Measurements from ENCODE around the gene FXYD6. TPM values are rescaled to one million over a fixed set of nuclear protein-coding genes. Genes with fewer than 3 reads are reported as not detected.

The FXYD6 gene
- total RNA-seq, 2 donors from 2014 or later = 0.62 TPM; not detected in 1

DNA sequence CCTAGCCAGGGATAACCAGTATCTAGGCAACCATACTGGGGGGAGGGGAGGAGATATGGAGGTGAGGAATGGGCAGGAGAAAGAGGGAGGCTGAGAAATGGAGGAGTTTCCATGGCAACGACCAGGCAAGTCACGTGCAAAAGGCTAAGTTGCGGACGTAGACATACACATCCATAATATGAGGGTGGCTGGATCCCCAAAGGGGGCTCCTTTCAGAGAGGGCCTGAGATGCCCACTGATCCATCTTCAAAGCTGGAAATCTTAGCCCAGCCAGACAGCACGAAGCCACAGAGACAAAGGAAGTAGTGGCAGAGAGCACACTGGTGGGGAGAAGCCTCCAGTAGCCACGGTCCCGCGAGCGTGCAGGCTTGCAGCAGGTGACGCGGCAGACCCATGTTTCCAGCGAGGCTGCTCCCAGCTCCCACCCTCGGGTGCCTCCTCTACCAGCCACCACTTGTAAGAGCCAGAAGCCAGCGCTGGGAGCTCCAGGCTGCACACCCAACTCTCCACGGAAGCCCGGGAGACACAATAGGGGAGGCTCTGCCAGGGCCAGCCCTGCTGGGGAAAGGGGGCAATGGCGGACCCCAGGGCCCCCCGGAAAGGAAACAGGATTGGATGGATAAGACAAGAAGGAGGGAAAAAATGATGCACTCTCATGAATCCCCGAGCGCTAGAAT is 938 bp downstream of the FXYD6 start:
- peak; percentile 72 for ATAC-seq
- Mint-ChIP-seq H3K36me3 (ENCODE audit: low read depth) (peaks cover 4% of the 10 kb centered on the region), H3K4me3 (peak overlapping the region; percentile 94), H3K27ac (no peak overlapping the region), H3K4me1 (peaks cover 35% of the 10 kb centered on the region), H3K27me3 (peaks cover 85% of the 10 kb centered on the region)
- no peak for DNase-seq
- no peaks in the 10 kb centered on the region for H3K9me3 ChIP-seq (ENCODE audit: control insufficient read depth, low read length, poor library complexity, severe bottlenecking)

GRCh38 chr11:117874910-117875381 is 1.5 kb downstream of the FXYD6 start:
- no peak for ATAC-seq

DNA sequence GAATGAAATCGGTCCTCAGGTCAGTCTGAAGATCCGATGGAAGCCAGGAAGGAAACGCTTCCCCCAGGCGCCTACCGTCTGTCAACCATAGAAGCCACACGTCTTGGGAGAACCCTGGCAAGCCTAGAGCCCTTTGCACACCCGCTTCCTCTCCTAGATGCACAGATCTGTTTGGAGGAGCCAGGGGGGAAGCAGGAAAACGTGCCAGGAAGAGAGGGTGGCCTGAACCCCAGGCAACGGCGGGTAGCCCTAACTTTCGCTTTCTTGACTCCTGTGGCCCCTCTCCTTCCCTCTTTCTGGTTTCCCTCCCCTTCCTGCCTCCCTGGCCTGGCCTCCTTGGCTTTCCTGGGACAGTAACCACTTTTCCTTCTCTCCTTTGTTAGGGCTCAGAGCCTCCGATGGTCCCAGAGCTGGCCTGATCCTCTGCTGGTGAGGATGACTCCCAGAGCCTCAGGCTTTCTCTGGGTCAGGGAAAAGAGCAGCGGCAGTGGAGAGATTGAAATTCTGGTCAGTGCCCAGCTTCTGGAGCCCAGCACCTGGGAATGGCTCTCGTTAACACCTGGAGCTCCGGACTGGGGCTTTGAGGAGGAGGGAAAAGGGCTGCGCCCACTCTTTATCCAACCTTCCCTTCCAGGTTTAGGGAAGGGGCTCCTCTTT is 2.1 kb downstream of the FXYD6 start:
- no peak for ATAC-seq
- Mint-ChIP-seq H3K27me3 (peaks cover 78% of the 10 kb centered on the region), H3K4me3 (peak overlapping the region; percentile 94), H3K4me1 (peaks cover 32% of the 10 kb centered on the region), H3K36me3 (ENCODE audit: low read depth) (peaks cover 4% of the 10 kb centered on the region), H3K27ac (no peak overlapping the region)
- DNase-seq = no peak
- no peaks in the 10 kb centered on the region for H3K9me3 ChIP-seq (ENCODE audit: control insufficient read depth, low read length, poor library complexity, severe bottlenecking)

More at GRCh38 chr11:117874910-117875381, 1.5 kb downstream of the FXYD6 start:
- no peak for DNase-seq
- Mint-ChIP-seq H3K4me1 (peaks cover 32% of the 10 kb centered on the region), H3K27me3 (peaks cover 79% of the 10 kb centered on the region), H3K27ac (no peak overlapping the region), H3K4me3 (peak overlapping the region; percentile 94), H3K36me3 (ENCODE audit: low read depth) (peaks cover 4% of the 10 kb centered on the region)
- H3K9me3 ChIP-seq (ENCODE audit: control insufficient read depth, low read length, poor library complexity, severe bottlenecking) = no peaks in the 10 kb centered on the region

DNA sequence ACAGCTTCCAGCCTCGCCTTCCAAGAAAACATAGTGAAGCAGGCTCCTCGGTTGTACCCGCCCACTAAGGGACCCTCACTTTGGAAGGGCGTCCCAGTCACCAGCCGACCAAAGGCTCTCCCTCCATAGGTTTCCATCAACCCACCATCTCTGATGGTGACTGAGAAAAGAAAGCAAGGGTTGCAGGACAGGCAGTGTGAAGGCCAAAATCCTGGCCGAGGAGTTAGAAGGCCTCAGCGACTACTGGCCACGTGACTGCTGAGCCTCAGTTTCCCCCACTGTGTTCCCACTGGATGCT is 2.7 kb downstream of the FXYD6 start:
- H3K4me1 Mint-ChIP-seq = peaks cover 32% of the 10 kb centered on the region
- H3K9me3 ChIP-seq (ENCODE audit: control insufficient read depth, low read length, poor library complexity, severe bottlenecking) = no peaks in the 10 kb centered on the region
- no peak overlapping the region for H3K27ac Mint-ChIP-seq
- no peak overlapping the region for H3K4me3 Mint-ChIP-seq
- DNase-seq = no peak
- no peak for ATAC-seq
- H3K27me3 Mint-ChIP-seq = peaks cover 73% of the 10 kb centered on the region
- peaks cover 4% of the 10 kb centered on the region for H3K36me3 Mint-ChIP-seq (ENCODE audit: low read depth)

DNA sequence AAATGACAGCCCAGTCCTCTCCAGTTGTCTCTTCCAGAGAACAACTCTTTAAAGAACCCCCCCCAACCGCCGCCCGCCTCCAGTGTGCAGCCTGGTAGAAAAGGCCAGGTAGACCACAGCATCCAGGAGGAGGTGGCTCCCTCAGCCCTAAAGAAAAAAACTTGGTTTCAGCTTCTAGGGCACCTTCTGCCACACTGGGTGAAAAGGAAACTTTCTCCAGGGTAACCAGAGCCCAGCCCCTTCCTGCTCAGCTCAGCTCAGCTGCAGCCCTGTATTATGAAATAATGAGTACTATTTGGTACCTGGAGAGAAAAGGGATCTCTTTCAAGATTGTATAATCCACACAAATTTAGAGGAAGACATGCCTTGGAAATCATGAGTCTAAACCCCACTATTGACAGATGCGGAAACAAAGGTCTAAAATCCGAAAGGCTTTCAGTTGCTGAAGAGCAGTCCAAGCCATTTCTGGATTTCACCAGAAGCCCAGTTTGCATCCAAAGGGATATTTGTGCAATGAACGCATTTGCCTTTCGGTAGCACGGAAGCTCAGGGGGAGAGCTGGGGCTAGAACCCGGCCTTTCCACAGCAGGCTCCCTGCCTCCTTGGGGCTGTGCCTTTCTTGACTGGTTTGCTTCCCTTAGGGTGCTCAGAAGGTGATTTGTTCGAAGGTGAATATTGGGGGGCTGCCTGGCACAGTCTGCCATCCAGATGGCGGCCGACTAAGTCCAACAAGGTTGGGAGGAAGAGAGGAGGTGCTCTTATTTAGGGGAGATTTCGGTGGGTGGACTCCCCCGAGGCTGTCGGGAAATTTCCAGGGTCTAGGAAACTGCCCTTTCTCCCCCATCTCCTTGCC is 3.3 kb downstream of the FXYD6 start:
- H3K4me1 Mint-ChIP-seq = peaks cover 32% of the 10 kb centered on the region
- ATAC-seq (no peak), DNase-seq (no peak)
- H3K27me3 Mint-ChIP-seq = peaks cover 72% of the 10 kb centered on the region
- no peaks in the 10 kb centered on the region for H3K9me3 ChIP-seq (ENCODE audit: control insufficient read depth, low read length, poor library complexity, severe bottlenecking)
- peak overlapping the region; percentile 56 for H3K4me3 Mint-ChIP-seq
- no peak overlapping the region for H3K27ac Mint-ChIP-seq
- peaks cover 4% of the 10 kb centered on the region for H3K36me3 Mint-ChIP-seq (ENCODE audit: low read depth)

GRCh38 chr11:117872420-117872961 is 4.0 kb downstream of the FXYD6 start:
- DNase-seq (no peak), ATAC-seq (no peak)
- Mint-ChIP-seq H3K4me3 (no peak overlapping the region), H3K36me3 (ENCODE audit: low read depth) (peaks cover 4% of the 10 kb centered on the region), H3K4me1 (peaks cover 32% of the 10 kb centered on the region), H3K27ac (no peak overlapping the region), H3K27me3 (peaks cover 72% of the 10 kb centered on the region)
- no peaks in the 10 kb centered on the region for H3K9me3 ChIP-seq (ENCODE audit: control insufficient read depth, low read length, poor library complexity, severe bottlenecking)

DNA sequence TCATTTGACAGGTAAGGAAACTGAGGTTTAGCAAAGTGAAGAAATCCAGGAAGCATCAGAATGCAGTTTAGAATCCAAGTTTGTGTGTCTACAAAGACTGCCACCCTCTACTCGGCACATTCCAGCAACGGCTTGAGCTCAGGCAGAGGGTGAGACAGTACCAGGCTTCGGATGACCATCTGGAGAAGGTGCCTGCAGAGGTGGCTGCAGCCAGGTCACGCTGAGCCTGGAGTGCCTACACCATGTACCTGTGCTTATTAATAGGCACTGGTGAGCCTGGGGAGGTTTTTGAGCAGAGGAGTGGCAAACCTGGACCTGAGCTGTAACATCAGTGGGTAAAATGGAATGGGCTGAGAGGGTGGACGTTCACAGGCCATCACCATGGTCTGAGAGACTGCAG is 4.7 kb downstream of the FXYD6 start:
- H3K27ac Mint-ChIP-seq = no peak overlapping the region
- peaks cover 4% of the 10 kb centered on the region for H3K36me3 Mint-ChIP-seq (ENCODE audit: low read depth)
- no peak for ATAC-seq
- H3K4me3 Mint-ChIP-seq = no peak overlapping the region
- H3K9me3 ChIP-seq (ENCODE audit: control insufficient read depth, low read length, poor library complexity, severe bottlenecking) = no peaks in the 10 kb centered on the region
- H3K27me3 Mint-ChIP-seq = peaks cover 72% of the 10 kb centered on the region
- no peak for DNase-seq
- H3K4me1 Mint-ChIP-seq = peaks cover 30% of the 10 kb centered on the region

- no peaks in the 10 kb centered on the region for H3K9me3 ChIP-seq (ENCODE audit: control insufficient read depth, low read length, poor library complexity, severe bottlenecking)
- Mint-ChIP-seq H3K4me1 (peaks cover 27% of the 10 kb centered on the region), H3K27me3 (peaks cover 74% of the 10 kb centered on the region), H3K27ac (no peak overlapping the region), H3K4me3 (no peak overlapping the region), H3K36me3 (ENCODE audit: low read depth) (peaks cover 4% of the 10 kb centered on the region)
- no peak for DNase-seq
- ATAC-seq = no peak
These were observed 5.3 kb downstream of the FXYD6 start for GRCh38 chr11:117871160-117871559.

DNA sequence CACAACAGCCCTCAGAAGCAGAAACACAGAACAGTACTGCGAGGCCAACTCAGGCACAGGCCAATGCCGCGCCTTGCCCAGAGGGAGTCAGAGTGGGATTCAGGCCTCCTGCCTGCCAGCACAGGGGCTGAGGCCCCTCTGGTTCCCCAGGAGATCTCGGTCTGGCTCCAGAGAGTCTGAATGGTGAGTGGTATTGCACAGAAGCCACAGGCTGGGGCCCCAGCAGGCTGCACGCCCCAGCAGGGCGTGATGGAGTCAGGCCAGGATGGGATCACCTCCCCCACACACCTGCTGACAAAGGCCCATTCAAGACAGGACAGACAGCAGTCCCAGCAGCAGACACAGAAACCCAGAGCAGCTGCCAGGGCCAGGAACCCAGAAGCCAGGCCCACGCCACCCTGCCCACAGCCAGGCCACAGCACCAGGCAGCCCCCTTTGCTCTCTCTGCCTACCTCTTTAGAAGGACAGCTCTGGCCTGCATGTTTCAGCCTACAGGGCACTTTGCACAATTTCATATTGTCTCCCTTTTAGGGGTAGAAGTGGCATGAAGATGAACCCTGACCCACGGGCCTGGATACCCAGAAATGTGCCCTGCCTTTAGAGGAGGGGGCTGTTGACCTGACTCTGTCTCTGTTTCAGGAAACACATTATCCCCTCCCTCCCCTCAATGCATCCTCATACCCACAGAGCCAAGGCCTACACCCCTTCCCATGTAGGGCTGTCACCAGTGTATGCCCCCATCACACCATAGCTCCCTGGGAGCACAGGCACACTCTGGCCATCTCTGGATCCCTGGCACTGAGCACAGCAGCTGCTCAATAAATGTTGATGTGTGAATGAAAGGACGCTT is 6.1 kb downstream of the FXYD6 start:
- H3K4me1 Mint-ChIP-seq = peaks cover 22% of the 10 kb centered on the region
- no peak overlapping the region for H3K27ac Mint-ChIP-seq
- no peak overlapping the region for H3K4me3 Mint-ChIP-seq
- DNase-seq (no peak), ATAC-seq (no peak)
- H3K9me3 ChIP-seq (ENCODE audit: control insufficient read depth, low read length, poor library complexity, severe bottlenecking) = no peaks in the 10 kb centered on the region
- peaks cover 6% of the 10 kb centered on the region for H3K36me3 Mint-ChIP-seq (ENCODE audit: low read depth)
- peaks cover 73% of the 10 kb centered on the region for H3K27me3 Mint-ChIP-seq

DNA sequence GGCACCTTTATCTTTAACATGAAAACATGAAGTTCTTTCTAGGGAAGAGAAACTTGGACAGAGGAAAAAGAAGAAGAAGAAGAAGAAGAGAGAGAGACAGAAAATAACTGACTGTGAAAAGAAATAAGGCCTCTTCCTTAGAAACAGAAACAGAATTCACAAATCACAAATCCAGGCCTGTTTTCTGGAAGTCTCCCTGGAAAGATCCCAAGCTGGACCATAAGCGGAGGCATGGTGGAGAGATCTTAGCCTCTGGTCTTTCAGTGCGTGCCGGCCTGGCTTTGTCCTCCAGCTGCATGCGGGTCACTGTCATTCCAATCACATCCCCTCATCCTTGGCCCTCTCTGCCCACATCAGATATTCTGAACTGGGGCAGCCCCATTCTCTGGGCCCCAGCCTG is 6.9 kb downstream of the FXYD6 start:
- peaks cover 69% of the 10 kb centered on the region for H3K27me3 Mint-ChIP-seq
- ATAC-seq (no peak), DNase-seq (no peak)
- H3K9me3 ChIP-seq (ENCODE audit: control insufficient read depth, low read length, poor library complexity, severe bottlenecking) = no peaks in the 10 kb centered on the region
- no peak overlapping the region for H3K4me3 Mint-ChIP-seq
- H3K27ac Mint-ChIP-seq = no peak overlapping the region
- peaks cover 19% of the 10 kb centered on the region for H3K4me1 Mint-ChIP-seq
- peaks cover 5% of the 10 kb centered on the region for H3K36me3 Mint-ChIP-seq (ENCODE audit: low read depth)

DNA sequence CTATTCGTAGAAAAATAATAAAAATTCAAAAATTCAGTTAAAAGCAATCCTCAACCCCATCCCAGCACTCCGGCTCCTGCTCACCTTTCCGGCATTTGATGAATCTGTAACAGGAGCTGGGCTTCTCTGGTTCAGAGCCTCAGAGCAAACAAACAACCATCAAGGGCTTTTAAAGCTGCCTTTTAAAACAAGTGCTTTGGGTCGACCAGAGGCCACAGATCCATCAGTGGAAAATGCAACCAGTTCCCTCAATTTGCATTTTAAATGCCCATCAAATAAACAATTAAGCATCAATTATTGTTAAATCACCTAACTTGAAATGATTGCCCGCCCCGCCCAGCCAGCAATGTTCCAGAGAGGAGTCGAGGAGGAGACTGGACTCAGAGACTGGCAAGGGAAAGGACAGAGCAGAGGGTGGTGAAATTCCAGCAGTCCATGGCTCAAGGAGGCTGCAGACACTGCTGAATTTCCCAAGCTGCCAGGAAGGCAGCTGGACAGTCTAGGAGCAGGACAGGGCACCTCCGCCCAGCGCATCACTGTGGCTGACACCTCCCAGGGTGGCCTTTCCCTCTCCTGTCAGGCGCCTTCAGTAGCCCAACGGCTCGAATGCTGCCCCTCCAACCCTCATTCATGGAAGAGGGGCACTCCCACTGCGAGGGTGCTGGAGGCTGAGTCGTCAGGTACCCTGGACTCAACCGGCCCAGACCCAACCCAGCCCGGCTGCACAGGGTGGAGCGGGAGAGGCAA is 7.5 kb downstream of the FXYD6 start:
- no peak overlapping the region for H3K27ac Mint-ChIP-seq
- H3K4me1 Mint-ChIP-seq = peaks cover 17% of the 10 kb centered on the region
- ATAC-seq = no peak
- no peak overlapping the region for H3K4me3 Mint-ChIP-seq
- H3K27me3 Mint-ChIP-seq = peaks cover 65% of the 10 kb centered on the region
- DNase-seq = no peak
- H3K36me3 Mint-ChIP-seq (ENCODE audit: low read depth) = peaks cover 5% of the 10 kb centered on the region
- no peaks in the 10 kb centered on the region for H3K9me3 ChIP-seq (ENCODE audit: control insufficient read depth, low read length, poor library complexity, severe bottlenecking)

- H3K27ac Mint-ChIP-seq = no peak overlapping the region
- H3K36me3 Mint-ChIP-seq (ENCODE audit: low read depth) = peaks cover 5% of the 10 kb centered on the region
- H3K9me3 ChIP-seq (ENCODE audit: control insufficient read depth, low read length, poor library complexity, severe bottlenecking) = no peaks in the 10 kb centered on the region
- DNase-seq (no peak), ATAC-seq (no peak)
- H3K27me3 Mint-ChIP-seq = peaks cover 61% of the 10 kb centered on the region
- peaks cover 12% of the 10 kb centered on the region for H3K4me1 Mint-ChIP-seq
- H3K4me3 Mint-ChIP-seq = no peak overlapping the region
These were observed 8.4 kb downstream of the FXYD6 start for GRCh38 chr11:117868088-117868487.

Data from T-helper 17 cell (primary cell).